ENCODE data around the gene GNRH2. TPM values are rescaled to one million over a fixed set of nuclear protein-coding genes. Genes with fewer than 3 reads are reported as not detected.
"Not testable (repeated sequence)": the region's sequence is repeated elsewhere in the genome, so short reads cannot be mapped to it uniquely, and the experiment has no call there.

The GNRH2 gene
- total RNA-seq, 1 donor from 2014 or later, result not detected

DNA sequence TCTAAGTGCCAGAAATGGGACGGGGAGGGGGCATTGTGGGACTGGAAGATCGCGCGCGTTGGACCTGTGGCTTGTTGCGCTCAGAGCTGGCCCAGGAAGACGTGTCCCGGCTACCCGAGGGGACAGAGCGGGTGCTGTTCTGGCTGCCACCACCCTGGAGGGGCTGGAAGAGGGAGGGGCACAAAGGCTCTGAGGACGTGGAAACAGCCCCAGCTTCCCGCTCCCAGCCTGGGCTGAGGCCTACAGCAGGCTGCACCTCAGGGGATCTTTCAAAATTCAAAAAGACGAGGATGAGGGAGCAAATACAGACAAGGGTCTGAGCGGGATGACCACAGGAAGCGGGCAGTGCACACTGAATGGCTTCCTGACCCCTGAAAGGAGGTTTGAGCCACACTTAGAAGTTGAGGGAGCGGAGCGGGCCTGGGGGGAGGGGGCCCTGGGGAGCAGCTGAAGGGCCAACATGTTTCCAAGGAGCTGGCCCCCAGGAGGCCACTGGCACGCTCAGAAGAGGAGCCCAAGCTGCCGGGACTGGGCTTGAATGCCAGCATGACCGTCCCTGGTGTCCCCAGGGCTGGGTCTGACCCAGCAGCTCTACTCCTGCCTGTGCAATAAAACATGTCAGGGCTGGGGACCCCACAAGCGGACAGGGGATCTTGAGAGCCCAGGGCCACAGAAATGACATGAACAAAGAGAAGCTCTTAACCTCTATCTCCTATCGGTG, 29.3 kb downstream of the GNRH2 start:
- DNase-seq (ENCODE audit: low read depth in 2 of 2), result no peak

- DNase-seq (ENCODE audit: low read depth in 2 of 2), result not testable (repeated sequence)
Measured at GRCh38 chr20:3073251-3073643, 29.8 kb downstream of the GNRH2 start.

DNA sequence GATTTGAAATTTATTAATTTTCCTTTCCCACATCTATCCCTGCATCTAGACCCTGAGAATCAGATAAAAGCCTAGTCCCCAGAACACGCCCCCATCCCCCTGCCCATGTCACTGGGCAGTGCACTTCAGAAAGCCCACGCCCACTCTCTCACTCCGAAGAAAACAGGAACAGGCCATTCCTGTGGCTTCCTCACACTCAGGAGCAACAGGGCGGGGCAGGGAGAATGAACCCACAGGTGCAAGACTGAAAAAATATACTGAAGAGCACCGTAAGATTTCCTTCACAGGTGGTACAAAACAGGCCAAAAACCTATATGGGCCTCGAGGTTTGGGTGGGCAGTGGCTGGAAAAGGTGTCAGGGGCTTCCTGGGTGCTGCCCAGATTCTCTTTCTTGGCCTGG, 31.4 kb downstream of the GNRH2 start:
- DNase-seq (ENCODE audit: low read depth in 2 of 2), result no peak

- not testable (repeated sequence) for DNase-seq (ENCODE audit: low read depth in 2 of 2)
Measured at GRCh38 chr20:3075315-3075714, 31.9 kb downstream of the GNRH2 start.

DNA sequence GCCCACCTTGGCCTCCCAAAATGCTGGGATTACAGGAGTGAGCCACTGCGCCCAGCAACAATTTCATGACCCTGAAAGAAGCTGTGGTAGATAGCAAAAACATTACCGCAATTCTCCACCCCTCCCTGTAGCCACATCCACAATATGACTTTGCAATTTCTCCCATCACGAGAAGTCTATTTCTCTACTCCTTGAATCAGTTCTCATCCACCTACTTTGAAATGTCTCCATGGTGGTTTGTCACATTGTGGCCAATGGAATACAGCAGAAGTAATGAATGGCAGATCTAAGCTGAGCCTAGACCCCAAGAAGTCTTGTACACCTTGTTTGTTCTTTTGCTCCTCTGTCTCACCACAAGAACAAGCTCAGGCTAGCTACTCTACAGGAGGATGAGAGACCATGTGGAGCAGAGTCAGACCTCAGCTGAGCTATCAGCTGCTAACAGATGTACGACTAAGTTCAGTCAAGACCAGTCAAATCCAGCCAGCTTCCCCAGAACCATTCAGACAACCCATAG, 34.3 kb downstream of the GNRH2 start:
- DNase-seq (ENCODE audit: low read depth in 2 of 2), result no peak

- peak in 1 of 2 donors; percentile 31 for DNase-seq (ENCODE audit: low read depth in 2 of 2)
Measured at GRCh38 chr20:3080939-3081388, 37.5 kb downstream of the GNRH2 start.

DNA sequence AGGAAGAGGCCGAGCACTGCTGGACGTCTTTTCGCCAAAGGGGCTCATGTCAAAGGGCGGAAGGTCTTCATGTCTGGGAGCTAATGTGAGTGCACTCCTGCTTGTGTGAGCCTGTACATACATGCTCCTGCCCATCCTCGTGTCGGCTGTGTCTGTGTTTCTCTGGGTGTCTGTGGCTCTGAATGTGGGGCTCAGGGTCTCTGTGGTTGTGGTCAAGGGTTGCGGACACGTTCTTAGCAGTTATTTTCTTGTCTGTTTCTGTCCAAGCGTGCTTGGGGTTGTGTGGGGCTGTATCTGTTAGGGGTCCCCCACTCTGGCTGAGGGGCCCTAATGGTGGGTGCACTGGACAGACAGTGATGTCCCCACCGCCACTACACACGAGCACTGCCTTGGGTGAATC, 38.2 kb downstream of the GNRH2 start:
- DNase-seq (ENCODE audit: low read depth in 2 of 2), result no peak

- DNase-seq (ENCODE audit: low read depth in 2 of 2), result no peak
Measured at GRCh38 chr20:3082306-3082951, 39.0 kb downstream of the GNRH2 start.

DNA sequence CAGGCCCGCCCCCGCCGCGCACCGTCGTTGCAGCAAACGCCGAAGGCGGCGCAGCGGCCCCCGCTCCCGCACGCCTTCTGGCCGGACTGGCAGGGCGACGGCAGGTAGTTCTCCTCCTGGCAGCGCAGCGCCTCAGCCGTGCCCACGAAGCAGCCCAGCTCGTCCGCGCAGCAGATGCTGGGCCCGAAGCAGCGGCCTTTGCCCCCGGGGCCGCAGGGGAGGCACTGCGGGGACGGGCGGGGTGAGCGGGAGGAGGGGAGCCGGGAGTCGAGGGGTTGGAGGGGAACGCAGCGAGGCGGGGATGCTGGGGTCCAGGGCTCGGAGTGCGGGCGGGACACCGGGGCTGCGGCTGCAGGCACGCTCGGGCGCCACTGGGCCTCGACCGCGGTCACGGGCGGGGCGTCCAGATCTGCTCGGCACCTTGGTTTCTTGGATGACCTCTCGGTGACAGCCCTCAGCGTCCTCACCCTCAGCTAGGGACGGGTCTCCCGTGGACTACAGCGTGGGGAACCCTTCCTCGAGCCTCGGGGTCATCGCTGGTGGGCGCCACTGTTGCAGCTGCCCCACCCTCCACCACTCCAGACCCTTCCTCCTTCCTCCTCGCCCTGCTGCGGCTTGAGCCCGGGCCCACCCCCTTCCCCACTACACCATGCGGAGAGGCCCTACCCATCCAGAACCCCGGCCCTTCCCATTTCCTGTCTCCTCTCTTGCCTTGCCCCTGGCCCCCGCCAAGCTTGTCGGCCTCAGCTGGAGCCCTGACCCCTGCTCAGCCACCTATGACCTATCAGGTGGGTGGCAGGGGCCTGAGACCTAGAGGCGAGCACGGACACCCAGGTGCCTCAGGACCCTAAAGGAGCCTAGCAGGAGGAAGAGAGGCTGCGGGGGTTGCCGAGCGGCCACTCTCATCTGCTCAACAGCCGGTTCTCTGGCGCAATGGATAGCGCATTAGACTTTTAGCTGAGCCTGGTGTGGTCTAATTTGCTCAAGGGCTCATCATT, 39.8 kb downstream of the GNRH2 start:
- DNase-seq (ENCODE audit: low read depth in 2 of 2), result no peak

GRCh38 chr20:3084283-3084985, 41.0 kb downstream of the GNRH2 start, which contains the start of gene AVP:
Gene AVP (minus strand): TSS chr20:3084724. CDS start chr20:3084674, 50 bp downstream.
- DNase-seq (ENCODE audit: low read depth in 2 of 2), result no peak

- no peak for DNase-seq (ENCODE audit: low read depth in 2 of 2)
Measured at GRCh38 chr20:3084986-3085360, 41.6 kb downstream of the GNRH2 start.

DNA sequence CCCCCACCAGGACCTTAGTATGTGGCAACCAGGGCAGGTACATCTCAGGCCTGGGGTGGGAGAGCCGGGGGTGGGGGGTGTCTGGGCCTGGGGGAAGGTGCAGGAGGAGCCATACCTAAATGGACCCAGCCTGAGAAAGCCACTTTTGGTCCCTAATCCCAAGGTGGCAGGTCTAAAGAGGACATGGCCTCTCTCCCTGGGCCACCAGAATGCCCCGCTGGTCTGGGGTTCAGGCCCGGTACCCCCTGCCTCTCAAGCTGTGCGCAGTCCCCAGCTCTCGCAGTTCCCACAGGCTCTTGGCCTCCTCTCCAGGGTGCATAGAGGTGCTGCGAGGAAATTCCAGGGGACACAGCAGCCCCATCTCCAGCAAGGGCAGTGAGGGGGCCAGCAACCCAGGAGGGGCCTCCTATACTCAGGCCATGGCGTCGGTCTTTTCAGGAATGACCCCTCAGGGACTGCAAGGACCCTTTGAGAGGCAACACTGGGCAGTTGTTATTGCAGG, 42.2 kb downstream of the GNRH2 start:
- no peak for DNase-seq (ENCODE audit: low read depth in 2 of 2)

DNA sequence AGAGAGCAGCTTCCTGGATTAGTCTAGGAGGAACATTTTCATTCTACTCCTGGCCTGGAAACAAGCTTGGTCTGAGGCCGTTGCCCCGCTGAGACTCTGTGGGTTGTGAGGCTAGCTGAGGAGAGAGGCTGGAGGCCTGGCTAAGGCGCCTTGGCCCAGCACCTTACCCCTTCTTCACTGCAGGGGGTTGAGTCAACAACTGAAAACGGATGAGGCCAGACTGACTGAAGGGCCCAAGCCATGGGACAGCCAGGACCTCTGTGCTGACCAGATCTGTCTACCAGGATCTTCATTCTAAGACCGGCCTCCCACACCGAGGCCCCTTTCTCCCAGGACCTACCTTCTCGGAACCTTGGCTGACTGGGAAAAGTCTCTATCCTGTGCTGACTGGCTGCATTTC, 44.6 kb downstream of the GNRH2 start:
- no peak for DNase-seq (ENCODE audit: low read depth in 2 of 2)

- no peak for DNase-seq (ENCODE audit: low read depth in 2 of 2)
Measured at GRCh38 chr20:3090565-3090964, 47.1 kb downstream of the GNRH2 start.

DNA sequence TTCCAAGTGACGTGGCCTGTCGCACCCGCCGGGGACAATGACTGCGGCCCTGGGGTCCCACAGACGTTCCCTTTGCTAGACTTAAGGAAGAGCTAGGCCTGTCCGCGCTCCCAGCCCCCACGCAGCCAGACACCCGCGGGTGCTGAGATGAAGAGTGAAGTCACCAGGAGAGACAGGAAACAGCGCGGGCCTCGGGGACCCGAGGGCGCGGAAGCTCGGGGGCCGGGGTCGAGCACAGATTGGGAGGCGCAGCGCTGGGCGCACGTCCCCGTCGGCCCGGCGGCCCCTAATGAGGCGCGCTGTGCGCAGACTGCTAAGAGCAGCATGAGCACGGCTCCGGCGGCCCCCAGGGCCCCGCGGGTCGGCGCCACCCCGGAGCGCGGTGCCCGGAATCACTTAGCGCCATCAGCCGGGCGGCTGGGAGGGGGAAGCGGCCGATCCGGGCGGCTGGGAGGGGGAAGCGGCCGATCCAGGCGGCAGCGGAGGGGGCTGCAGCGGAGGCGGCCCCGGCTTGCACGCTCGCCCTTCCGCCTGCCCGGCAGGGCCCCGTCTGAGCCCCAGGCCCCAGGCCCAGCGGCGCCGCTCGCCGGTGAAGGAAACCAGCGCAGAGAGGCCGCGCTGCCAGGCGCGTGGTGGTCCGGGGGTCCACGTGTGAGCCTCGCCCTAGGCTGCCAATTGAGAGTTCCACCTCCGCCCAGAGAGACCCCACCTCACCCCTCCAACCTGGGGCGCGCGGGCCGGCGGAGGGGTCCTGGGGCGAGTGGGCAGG, 49.4 kb downstream of the GNRH2 start:
- DNase-seq (ENCODE audit: low read depth in 2 of 2), result peak in 1 of 2 donors; percentile 23

DNA sequence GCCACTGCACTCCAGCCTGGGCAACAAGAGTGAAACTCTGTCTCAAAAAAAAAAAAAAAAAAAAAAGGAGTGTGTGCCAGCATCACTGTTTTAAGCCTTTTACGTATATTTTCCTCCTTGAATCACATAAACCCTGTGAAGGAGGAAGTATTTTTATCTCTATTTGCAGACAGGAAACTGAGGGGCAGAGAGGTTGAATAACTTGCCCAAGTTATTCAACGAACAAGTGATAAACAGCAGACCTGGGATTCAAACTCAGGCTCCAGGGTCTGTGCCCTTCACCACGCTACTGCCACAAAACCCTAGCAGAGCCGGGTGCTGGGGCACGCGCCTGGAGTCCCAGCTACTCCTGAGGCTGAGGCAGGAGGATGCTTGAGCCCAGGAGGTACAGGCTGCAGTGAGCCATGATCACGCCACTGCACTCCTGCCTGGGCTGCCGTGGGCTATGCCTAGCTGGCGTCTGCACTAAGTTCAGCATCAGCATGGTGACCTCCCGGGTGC, 50.5 kb downstream of the GNRH2 start:
- DNase-seq (ENCODE audit: low read depth in 2 of 2), result peak in 1 of 2 donors; percentile 74

DNA sequence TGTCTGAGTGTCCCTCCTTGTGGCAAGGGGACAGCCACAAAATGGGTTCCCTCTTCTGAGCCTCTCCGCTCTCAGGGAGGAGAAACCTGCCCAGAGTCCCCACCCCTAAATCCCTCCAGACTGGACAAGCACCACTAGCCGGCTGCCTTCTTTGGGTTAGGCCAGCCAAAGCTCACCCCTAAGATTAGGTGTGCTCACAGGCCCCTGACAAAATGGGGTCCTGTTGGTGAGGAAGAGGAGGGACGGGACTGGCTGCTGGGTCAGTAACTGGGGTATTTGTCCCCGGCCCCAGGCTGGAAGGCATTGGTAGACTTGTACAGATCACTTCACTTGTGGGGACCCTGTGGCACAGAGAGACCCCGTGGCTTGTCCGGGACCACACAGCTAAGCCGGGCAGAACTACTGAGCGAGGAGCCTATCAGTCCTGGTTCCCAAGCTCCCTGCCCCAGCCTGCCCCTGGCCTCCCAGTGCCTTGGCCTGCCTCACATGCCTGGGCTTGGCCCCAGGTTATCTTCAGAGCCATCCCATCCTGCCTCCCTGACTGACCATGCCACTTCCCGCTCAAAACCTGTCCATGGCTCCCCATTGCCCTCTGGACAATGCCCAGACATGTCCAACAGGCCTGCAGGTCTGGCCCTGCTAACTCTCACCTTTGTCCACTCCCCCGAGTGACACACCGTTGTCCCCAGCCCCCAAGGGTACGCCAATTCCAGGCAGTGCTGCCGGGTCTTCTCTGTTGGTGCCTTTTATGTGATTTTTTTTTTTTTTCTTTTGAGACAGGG, 51.6 kb downstream of the GNRH2 start:
- no peak for DNase-seq (ENCODE audit: low read depth in 2 of 2)

Measured in dermis microvascular lymphatic vessel endothelial cell (primary cell).